GM18873 (cell line): ENCODE measurements around the gene NDUFB10.
"Not testable (repeated sequence)": the region's sequence is repeated elsewhere in the genome, so short reads cannot be mapped to it uniquely, and the experiment has no call there.

ENCODE experiments used
- ATAC-seq: cut with Tn5 transposase; IDR thresholded peaks from one replicate; pipeline ENCODE4 v1.9.1; 2021; ENCODE audit warnings: mild to moderate bottlenecking, moderate library complexity, moderate number of reproducible peaks; ENCODE audit not compliant: unreplicated experiment, low FRiP score

Gene NDUFB10

DNA sequence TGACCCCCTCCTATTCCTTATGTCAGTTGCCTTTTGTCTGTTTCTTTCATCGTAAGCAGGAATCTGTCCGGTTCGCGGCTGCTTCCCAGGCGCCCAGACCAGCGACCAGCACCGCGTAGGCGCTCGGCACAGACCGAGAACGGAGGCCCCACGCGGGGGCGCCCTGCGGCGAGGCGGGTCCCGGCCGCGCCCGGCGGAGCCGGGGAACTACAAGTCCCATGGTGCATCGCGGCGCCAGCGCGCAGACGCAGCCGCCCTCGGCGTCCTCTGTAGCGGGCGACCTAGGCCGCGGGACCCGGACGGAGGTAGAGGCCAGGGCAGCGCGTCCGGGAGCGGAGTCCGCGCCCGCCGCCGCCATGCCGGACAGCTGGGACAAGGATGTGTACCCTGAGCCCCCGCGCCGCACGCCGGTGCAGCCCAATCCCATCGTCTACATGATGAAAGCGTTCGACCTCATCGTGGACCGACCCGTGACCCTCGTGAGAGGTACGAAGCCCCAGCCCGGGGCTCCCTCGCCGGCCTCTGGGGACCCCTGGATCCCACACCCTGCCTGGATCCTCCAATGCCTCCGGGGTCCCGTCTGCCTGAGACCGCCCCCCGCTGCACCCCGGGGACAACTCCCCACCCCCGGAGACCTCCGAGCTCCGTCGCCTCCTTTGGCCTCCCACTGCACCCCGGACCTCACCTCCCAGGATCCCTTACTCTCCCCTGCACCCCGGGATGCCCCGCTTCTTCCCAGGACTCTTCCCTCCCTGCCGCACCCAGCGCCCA, at the start of gene NDUFB10:
TSS of gene NDUFB10 (plus strand) at position 270 of the 771 bp plus-strand sequence. CDS start at position 357, 87 bp downstream.
- ATAC-seq: peak; percentile 47

DNA sequence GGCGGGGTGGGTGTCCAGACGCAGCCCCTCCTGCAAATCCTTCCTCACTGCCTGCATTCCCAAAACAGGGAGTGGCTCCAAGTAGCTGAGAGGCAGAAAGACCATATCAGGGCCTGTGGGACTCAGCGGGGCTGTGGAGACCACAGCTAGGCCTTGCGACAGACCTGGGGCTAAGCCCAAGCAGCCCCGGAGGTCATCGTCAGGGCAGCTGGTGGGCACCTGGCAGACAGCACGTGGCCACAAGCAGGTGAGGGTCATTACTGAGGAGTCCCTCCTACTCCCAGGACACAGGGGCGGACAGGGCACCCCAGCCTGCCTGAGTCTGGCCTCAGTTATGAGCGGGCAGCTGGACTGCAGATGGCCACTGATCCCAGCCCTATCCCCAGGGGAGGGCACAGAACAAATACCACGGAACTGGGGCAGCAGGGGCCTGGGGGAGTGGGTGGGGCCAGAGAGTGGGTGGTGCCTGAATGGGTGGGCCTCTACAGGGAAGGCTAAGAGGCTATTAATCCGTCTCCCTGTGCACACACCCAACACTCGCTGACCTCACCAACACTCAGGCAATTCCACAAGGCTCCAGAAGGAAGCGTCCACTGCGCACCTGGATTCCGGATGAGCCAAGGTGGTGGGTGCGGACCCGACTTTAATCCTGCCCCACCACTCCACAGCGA, 49.6 kb upstream of the NDUFB10 start:
- no peak for ATAC-seq

DNA sequence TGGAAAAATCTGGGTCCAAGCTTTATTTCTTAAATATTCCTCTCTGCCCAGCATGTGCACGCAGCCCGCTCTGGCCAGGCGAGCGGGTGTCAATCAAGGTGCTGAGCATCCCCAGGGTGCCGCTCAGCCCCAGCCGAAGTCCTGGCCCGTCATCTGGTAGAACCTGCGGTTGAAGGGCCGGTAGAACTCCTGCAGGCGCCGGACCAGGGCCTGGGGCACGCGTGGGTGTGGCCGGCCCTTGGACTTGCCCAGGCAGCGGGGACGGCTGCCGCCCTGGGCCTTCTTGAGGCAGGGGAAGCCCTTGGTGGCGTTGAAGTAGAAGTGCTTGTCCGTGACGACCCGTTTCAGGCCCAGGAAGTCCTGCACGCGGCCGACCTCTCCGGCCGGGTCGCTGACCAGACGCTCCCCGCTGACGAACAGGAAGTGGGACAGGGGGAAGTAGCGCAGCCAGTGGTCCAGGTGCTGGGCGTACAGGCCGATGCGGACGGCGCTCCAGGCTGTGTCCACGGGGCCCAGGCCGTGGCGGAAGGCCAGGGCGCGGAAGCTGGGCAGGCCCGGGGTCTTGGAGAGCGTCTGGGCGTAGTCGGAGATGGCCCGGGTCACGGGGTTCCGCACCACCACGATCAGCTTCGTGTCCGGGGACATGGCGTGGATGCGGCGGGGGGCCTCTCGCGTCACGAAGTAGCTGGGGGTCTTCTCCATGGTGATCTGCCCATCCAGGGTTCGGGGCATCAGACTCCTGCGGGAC, 47.7 kb upstream of the NDUFB10 start:
- no peak for ATAC-seq

DNA sequence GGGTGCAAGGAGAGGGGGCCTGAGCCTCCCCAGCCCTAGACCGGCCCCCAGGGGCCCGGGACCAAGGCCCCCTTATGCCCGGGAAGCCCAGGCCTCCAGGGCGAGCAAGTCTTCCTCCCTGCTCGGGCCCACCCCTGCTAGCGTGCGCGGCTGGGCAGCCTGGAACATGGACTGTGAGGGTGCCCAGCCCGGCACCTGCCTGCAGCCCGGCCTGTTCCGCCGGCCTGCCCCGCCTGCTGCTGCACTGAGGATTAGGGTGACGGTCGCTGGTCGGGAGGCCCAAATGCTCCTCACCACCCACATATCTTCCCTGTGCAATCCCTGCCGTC, 47.2 kb upstream of the NDUFB10 start:
- ATAC-seq: no peak

DNA sequence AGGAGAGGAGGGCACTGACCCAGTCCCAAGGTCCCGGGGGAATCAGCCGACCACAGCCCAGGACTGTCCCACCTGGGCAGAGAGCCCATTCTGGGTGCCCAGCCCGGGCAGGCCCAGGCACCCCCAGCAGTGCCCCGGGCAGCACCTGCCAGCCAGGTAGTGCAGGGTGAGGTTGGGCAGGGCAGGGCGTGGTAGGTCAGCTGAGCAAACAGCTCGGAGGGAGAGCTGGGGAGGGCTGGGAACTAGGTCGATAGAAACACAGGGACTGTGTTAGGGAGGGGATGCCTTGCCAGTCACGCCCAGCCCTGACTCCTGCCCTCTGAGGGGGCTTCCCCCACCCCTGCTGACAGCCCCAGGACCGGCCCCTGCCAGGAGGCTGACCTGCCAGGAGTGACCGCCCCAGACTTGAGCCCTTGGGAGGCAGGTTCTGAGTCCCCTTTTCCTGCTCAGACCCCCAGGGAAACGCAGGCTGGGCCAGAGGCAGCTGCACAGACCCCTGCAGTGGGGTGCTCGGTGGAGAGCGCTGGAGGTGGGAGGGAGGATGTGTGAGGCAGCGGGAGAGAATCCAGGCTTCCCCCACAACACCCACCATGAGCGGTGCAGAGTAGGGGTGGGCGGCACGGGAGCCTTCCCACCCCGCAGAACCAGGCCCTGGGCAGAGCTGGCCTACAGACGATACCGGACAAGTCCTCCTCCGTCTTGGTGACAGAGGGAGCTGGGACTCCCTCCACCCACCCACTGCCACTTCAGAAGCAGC, 45.8 kb upstream of the NDUFB10 start:
- ATAC-seq: no peak

DNA sequence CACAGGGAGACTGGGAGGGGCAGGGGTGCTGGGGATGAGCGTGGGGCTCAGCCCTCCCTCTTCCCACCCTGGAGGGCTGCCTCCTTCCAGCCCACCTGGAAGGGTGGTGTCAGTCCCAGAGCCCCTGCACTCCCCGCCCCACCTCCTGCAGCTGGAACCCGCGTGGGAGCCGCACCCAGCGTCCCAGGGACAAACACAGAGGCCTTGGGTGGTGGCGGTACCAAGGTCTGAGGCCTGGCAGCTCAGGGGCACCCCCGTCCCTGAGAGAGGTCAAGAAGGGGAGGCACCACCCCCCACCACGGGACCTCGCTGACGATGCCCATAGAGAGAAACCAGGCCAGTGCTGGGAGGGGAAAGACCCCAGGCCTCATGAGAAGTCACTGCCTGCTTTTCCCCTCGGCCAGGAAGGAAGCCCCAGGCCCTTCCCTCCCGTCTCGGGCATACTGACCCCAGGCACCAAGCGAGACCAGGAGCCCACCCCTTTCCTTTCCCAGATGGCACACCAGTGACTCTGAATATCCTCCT, 45.2 kb upstream of the NDUFB10 start:
- ATAC-seq: no peak

DNA sequence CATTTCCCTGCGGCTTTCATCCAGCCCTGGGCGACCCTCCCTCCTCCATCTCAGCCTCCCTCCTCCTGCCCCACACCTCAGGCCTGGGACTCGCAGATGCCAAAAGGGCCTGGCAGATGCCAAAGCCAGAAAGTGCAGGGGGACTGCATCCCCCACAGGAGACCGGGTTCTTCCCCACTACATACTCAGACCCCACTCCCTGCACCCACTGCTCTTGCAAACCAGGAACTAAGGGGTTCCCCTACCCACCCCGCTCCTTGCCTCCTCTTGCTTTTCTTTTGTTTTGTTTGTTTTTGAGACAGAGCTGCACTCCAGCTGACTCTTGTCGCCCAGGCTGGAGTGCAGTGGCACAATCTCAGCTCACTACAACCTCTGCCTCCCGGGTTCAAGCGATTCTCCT, 44.4 kb upstream of the NDUFB10 start:
- no peak for ATAC-seq

DNA sequence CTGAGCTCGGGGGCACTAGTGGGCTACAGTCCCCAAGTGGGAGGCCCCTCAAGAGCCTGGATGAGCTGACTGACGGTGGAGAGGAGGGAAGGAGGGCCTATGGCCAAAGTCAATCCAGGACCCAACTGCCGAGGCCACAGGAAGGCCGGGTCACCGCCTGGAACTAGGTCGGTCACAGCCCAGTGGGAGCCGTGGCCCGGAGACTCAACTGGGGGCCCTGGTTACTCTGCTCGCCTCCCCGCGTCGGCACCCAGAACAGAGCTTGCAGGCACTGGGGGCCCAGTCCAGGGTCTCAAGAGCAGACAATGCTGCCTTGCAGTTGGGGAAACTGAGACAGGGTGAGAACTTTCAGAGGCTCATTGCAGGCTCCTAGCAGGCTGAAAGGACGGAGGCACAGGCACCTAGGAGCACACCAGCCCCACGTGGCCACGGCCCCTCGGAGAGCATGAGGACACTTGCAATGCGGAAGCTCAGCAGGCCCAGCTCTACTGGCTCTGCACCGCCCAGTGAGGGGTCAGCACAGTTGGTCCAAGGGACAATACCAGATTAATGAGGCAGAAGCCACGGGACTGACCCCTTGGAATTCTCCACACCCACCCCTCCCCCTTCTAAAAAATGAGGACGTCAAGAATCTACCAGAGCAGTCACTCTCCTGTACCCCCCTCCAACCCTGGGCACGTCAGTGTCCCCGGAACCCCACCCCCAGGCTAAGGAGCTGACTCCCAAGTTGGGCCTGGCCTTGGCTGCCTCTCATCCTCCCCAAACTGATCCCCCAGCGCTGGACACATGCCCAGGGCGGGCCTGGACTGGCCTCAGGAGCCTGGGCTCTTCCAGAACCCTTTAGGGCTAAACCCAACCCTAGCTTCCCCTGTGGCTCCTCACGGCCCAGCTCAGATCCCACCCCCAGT, 43.4 kb upstream of the NDUFB10 start:
- no peak for ATAC-seq

DNA sequence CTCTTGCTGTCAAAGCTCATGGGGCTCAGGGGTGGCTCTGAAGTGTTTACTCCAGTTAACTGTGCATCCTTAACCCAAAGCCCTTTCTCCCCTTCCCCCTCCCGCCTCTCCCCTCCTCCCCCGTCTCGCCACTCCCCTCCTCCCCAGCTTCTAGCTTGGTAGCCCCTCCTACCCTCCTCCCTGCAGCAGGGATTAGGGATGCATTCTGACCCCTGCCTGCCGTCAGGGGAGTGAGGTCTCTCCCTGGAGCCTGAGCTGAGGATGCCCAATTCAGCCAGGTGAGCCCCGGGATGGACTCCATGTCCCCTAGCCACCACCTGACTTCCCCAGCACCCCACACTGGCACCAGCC, 42.7 kb upstream of the NDUFB10 start:
- no peak for ATAC-seq

DNA sequence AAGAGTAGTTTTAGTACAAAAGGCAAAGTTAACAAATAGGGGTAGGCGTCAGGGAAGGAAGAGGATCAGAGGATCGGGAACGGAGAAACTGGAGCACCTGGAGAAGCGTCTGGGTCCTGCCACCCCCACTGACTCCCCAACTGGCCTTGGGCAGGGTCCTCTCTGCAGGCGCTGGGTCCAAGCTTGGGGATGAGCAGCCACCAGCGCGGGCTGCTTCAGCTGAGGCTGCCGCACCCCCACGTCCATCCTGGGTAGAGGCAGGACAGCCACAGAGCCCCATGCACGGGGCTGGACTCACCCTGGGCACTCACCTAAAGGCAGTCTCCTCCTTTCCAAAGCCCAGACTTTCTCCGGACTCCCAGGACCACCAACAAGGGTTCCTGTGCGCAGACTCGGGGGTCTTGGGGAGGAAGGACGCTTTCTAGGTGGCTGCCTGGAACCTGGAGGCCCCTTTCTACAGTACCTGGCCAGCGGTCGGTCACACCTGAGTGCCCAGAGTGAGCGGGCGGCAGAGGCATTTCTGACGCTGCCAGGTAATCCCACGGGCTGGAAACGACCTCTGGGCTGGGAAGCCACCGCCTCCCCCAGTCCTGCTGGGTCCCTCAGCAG, 42.2 kb upstream of the NDUFB10 start:
- no peak for ATAC-seq

DNA sequence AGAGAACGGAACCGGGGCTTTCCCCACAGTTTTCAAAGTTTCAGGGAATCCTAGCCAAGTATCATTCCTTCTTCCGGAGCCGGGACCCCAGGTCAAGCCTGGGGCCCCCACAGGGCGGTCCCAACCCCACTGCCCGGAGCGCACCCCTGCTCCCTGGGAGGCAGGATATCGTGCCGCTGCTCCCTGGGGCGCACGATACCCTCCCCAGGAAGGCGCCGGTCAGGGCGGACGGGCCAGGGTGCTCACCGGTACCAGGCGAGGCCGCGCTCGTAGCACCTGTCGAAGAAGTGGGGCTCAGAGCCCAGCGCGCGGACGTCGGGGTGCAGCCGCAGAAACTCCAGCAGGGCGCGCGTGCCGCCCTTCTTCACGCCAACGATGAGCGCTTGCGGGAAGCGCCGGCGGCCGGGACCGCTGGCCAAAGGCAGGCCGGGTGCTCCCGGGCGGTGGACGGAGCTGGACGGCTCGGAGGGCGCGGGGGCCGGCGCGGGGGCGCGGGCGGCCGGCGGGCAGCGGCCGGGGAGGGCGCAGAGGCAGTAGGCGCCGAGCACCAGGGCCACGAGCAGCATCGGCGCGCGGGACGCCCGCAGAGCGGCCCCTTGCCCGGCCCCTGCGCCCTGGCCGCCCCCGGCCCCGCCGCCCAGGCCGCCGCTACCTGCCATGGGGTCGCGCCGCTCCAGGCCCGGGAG, 41.5 kb upstream of the NDUFB10 start:
- no peak for ATAC-seq

DNA sequence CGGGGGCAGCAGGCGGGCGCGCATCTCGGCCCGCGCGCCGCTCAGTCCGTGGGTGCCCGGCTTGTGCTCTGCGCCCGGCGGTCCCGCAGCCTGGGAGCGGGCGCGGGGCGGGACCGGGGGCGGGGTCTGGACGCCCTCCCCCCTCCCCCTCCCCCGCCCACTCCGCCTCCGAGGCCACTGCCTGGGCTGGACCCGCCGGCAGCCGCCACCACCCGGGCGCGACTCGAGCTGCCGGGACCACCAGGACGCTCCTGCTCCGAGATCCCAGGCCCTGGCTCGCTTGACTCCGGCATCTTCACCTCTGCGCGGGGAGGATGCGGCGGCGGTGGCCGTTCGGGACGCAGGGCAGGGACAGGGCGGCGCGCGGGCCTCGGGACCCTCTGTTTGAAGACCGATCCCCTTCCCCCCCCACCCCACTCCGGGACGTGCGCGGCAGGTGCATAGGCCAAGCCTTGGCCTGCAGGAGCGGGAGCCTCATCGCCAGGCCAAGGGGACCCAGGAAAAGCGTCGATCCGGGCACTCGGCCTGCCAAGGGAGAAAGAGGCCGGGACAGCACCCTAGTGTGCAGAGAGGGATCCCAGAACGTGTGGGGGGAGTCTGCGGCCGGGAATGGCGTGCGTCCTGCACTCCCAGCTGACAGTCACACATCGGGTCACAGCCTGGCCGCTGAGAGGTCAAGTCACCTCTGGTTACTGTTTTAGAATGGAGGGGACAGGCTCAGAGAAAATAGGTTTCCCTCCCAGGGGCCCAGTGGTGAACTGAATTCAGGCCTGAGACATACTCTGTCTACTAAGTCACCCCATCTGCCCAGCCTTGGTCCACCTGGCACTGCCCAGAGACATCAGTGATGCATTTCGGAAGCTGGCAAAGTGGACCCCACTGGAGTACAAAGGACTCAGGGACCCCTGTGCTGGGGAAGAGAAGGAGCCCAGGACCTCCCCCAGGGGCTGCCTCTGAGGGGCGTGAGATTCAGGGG, 40.7 kb upstream of the NDUFB10 start, which contains the start of gene HS3ST6:
TSS of gene HS3ST6 (minus strand) at position 65 of the 976 bp plus-strand sequence. CDS start 92 bp downstream, outside the sequence.
- ATAC-seq: no peak

DNA sequence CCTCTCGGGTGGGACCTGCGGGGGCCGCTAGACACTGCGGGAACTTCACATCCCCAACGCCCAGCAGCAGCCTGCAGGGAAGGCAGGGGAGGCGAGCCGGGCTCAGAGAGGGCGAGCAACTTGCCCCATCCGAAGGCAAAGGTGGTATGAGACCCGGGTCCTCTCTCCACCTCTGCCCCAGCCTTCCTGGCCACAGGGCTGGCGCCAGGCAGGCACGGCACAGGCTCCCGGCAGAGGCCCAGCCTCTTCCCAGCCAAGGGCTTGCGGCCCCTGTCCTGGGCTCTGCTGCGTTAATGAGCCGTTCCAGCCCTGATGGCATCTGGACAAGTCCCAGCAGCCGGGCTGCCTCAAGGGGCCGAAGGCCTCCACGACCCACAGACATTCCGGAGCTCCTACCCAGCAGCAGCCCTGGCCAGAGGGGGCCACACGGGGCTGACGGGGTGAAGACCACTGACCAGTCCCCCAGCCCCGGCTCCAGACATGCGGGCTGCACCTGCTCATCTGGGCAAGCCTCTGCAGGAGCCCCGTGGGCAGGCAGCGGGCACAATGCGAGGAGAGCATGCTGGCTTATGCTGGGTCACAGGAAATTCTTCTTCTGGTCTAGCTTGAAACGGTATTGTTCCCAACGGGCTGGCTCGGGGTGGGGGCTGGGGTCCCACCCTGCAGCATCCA, 39.9 kb upstream of the NDUFB10 start:
- ATAC-seq: no peak

DNA sequence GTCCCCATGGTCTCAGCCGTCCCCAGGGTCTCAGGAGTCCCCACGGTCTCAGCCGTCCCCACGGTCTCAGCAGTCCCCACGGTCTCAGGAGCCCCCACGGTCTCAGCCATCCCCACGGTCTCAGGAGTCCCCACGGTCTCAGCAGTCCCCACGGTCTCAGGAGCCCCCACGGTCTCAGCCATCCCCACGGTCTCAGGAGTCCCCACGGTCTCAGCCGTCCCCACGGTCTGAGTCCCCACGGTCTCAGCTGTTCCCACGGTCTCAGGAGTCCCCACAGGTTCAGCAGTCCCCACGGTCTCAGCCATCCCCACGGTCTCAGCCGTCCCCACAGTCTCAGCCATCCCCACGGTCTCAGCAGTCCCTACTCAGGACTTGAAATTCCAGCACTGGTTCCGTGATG, 39.2 kb upstream of the NDUFB10 start:
- not testable (repeated sequence) for ATAC-seq

DNA sequence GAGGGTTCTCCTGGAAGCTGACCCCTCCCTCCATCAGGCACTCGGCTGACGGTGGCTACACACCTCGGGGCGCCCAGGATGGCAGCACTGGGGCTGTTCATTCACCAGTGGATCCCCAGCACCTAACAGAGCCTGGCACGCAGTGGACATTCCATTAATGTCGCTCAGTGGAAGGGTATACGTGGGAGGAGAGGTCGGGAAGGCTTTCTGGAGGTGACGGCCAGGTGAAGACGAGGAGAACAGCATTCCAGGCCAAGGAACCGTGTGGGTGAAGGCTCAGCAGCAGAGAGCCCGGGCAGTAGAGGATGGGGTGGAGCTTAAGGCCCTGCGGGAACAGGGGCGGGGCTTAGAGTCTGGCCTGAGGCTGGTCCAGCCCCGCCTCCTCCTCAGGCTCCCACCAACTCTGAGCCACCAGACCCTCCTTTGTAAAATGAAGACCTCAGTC, 38.6 kb upstream of the NDUFB10 start:
- no peak for ATAC-seq

DNA sequence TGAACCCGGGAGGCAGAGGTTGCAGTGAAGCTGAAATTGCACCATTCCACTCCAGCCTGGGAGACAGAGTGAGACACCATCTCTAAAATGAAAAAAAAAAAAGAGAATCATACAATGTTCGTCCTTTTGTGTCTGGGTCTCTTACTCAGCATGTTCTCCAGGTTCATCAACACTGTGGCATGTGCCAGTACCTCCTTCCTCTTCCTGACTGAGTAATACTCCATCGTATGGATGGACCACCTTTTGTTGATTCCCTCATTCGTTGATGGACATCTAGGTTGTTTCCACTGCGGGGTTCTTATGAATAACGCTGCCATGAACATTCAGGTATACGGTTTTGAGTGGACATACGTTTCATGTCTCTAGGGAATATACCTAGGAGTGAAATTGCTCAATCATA, 37.0 kb upstream of the NDUFB10 start:
- no peak for ATAC-seq
